DMS53 treated with DMSO at 0.1 percent for 48 hours (cell line): ENCODE results near the gene KCNAB2.

Source experiments
- DNase-seq: peaks from one replicate; lab custom pipeline; 2025; ENCODE audit not compliant: unreplicated experiment; lab: John Stamatoyannopoulos, UW

Gene KCNAB2

DNA sequence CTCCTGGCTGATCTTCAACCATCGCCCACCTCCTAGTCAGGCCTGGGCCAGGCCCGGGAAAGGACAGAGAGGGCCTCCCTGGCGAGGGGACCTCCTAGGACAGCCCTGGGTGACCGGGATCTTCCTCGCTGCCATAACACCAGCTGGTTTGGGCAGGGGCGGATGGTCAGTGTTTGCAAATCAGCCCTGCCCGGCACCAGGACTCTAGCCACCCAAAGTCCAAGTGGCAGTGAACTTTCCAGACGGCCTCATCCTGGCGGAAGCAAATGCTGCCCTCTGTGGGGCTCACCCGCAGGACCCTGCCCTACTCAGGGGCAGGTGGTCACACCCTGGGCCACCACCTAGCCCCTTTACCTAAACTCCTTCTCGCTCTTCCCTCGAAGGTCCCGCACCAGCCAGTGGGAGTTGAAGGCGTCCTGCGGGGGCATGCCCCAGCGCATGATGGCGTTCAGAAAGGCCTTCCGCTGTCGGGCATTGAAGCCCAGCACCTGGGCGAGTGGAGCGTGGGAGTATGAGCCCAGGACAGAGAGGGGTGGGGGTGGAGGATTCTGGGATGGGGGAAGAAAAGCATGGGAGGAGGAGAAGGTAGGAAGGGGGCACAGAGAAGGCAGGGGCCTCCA is 79.2 kb downstream of the KCNAB2 start:
- DNase-seq: no peak

DNA sequence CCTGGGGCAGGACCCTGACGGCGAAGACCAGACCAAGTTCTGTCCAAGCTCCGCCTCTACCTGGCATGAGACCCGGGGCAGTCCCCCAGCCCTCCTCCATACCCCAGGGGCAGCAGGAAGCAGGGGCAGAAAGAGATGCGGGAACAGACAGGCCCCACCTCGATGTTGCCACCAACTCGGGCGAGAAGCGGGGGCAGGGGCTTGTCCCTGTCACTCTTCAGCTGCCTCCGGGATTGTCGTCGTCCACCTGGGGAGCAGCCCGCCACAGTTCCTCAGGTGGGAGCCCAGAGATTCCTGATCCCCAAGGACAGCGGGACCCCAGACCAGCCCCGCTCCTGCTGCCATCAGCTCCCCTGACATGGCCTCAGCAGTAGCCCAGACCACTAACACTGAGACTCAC is 79.7 kb downstream of the KCNAB2 start:
- no peak for DNase-seq

GRCh38 chr1:6126028-6126427 is 80.3 kb downstream of the KCNAB2 start:
- DNase-seq: no peak

DNA sequence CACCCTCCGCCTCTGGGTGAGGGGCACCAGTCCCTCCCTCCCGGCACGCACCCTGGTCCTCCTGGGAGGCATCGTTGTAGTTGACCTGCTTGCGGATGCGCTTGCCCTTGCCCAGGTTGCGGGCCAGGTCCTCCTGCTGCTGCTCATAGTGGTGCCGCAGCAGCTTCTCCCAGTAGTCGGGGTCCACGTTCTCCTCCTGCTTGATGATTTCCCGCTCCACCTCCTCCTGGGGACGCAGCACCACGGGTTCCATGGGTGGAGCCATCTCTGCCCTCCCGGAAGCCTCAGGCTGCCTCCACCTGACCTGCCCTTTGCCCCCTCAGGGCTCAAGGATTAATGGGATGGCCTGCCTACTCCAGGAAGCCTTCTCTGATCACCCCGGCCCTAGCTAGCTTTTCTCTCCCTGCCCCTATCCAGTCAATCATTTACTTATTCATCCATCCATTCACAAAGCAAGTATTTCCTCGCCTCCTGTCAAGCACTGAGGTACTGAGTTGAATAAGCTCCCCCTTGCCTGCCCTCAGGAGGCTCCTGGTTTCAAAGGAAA is 80.9 kb downstream of the KCNAB2 start:
- DNase-seq: no peak

GRCh38 chr1:6127587-6128163 is 82.0 kb downstream of the KCNAB2 start:
- DNase-seq: peak; percentile 73

- DNase-seq: no peak
These were observed 82.8 kb downstream of the KCNAB2 start for GRCh38 chr1:6128276-6129081.

GRCh38 chr1:6129313-6129712 is 83.6 kb downstream of the KCNAB2 start:
- DNase-seq: no peak

GRCh38 chr1:6130036-6130435 is 84.3 kb downstream of the KCNAB2 start:
- DNase-seq: no peak

DNA sequence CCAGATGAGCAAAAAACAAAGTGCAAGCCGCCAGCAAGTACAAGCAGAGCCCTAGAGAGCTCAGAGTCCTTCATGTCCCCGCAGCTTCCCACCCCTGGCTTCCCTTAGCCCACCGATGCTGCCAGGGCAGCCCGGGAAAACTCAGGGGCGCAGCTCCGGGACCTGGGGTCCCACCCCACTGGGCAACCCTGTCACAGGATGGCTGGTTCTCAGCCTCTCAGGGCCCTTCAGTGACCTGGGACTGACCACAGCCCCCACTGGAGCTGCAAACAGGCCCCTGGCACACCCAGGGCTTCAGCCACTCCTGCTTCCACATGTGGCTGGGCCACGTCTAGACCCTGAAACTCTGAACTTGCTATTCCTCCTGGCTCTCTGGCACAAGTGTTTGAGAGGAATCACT is 84.9 kb downstream of the KCNAB2 start:
- no peak for DNase-seq

DNA sequence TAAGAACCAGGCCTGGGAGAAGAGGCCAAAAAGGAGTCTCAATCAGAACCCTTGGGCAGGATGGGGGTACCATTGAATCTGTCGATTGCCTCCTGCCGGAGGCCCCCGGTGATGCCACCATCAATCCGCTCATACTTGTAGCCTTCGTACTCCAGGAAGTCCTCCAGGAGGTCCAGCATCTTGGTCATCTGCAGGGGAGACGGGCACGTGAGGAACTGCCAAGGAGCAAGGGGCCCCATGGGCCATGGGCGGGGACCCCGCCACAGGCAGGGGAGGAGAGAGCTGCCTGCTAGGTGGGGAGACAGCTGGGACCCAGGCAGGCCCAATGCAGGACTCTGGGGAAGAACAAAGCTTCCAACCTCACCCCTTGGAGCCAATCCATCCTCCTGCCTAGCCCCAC is 85.9 kb downstream of the KCNAB2 start:
- no peak for DNase-seq

- DNase-seq: no peak
These were observed 87.6 kb downstream of the KCNAB2 start for GRCh38 chr1:6133146-6133895.

GRCh38 chr1:6134206-6134605 is 88.5 kb downstream of the KCNAB2 start:
- no peak for DNase-seq

GRCh38 chr1:6134741-6135510 is 89.2 kb downstream of the KCNAB2 start:
- no peak for DNase-seq

DNA sequence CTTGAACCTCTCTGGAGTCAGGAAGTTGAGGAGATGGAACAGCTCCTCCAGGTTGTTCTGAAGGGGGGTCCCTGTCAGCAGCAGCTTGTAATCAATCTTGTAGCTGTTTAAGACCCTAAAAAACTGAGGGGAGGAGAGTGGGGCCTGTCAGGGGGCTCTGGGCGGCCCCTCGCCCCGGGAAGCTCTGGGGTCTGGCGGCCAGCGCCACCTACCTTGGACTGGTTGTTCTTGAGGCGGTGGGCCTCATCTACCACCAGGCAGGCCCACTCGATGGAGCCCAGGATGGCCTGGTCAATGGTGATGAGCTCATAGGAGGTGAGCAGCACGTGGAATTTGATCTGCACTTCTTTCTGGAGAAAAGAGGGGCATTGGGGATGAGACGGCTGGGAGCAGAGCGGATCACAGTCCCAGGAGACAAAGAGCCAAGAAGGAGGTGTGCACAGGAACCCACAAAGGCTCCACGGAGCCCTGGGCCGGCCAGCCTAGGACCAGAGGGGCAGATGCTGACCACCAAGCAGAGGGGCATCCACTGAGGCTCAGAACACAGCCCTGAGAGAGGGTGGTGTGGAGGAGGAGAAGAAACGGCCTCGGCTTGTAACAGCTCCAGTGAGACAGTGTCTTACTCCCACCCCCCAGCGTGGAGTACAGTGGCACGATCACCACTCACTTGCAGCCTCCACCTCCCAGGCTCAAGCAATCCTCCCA is 91.0 kb downstream of the KCNAB2 start:
- DNase-seq: no peak

- DNase-seq: no peak
These were observed 92.1 kb downstream of the KCNAB2 start for GRCh38 chr1:6137758-6138157.

GRCh38 chr1:6140413-6140812 is 94.7 kb downstream of the KCNAB2 start:
- no peak for DNase-seq

GRCh38 chr1:6141592-6141991 is 95.9 kb downstream of the KCNAB2 start:
- no peak for DNase-seq

DNA sequence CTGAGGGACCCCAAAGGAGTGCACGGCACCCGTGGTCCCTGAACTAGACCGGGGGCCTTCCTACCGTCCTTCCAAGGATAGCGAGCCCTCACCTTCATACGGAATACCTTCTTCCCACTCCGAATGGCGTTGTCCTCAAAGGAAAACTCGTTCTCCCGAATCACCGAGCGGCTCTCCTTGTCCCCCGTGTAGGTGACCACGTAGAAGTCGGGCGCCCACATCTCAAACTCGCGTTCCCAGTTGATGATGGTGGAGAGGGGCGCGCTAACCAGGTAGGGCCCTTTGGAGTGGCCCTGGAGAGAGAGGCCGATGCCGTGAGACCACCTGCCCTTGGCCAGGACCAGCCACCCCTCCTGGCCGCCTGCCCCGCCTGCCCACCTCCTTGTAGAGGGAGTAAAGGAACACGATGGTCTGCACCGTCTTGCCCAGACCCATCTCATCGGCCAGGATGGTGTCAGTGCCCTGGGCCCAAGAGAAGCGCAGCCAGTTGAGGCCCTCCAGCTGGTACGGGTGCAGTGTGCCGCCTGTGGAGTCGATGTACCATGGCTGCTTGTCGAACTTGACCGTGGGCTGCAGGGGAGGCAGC is 96.4 kb downstream of the KCNAB2 start:
- DNase-seq: no peak

DNA sequence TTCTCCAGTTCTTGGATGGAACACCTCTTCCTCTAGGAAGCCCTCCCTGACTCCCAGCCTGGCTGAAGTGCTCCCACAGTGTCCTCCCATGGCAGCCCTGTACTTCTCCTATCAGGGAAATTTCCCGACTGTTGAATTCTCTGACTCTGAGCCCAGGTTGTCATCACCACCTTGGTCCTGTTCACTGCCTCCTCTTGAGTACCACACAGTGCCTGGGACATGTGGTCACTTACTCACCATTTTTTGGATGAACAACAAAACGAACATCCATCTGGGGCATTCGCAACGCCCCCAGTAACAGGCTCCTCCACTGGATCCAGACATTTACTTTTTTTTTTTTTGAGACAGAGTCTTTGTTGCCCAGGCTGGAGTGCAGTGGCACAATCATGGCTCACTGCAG is 97.0 kb downstream of the KCNAB2 start:
- no peak for DNase-seq

DNA sequence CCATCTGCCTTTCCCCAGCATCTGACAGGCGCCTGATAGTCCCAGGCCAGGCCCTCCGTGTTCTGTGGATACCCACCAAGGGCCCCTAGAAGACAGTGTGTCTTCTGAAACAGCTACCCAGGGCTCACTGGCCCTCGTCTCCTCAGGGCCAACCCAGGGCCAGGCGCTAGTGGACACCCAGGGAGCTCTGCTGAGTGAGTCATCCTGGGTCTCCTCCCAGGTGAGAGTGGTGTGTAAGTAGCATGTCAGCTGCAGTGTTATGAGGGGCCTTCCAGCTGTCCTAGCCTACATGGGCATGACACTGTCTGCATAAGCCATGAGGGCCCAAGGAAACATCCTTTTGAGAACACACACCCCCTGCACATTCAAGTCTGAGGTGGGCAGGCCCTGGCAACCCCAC is 97.7 kb downstream of the KCNAB2 start:
- no peak for DNase-seq
